Naive thymus-derived CD8-positive, alpha-beta T cell (primary cell): ENCODE results near the gene RAI14. TPM values are rescaled to one million over a fixed set of nuclear protein-coding genes. Genes with fewer than 3 reads are reported as not detected.

Source experiments
- ATAC-seq, 2 donors: fragments of 150-1000 bp; cut with Tn5 transposase in 1 of 2; sonication (Bioruptor Pico), chemical (Tn5 transposase) in 1 of 2; 1 replicate in 1 of 2; 2 replicates in 1 of 2; pipeline ENCODE4 v1.10.0; 2021; ENCODE audit warnings: mild to moderate bottlenecking in 2 of 2, moderate library complexity in 2 of 2
- POLR2A ChIA-PET: fragments of 350-600 bp; sonication (Branson Sonifier 250); formaldehyde crosslinking; loops from one replicate; lab custom pipeline; 2021; ENCODE audit warnings: antibody characterized with exemption; lab: Charles Lee
- DNase-seq, 10 donors: peaks; one replicate each; pipeline versions ENCODE4 v3.0.0 to v3.0.0-alpha.2; 2020 to 2022
- H3K27ac Mint-ChIP-seq, 10 donors: one replicate each; pipeline ENCODE4 v1.8.0; 2020 to 2022; ENCODE audit warnings: mild to moderate bottlenecking in 10 of 10, mixed read lengths in 10 of 10, moderate library complexity in 4 of 10, inconsistent platforms in 1 of 10
- H3K27me3 Mint-ChIP-seq, 5 donors: one replicate each; pipeline ENCODE4 v1.8.0; 2021 to 2022; ENCODE audit warnings: mixed read lengths in 5 of 5
- H3K36me3 Mint-ChIP-seq, 3 donors: one replicate each; pipeline ENCODE4 v1.8.0; 2020 to 2022; ENCODE audit warnings: mixed read lengths in 3 of 3, mild to moderate bottlenecking in 2 of 3, inconsistent platforms in 1 of 3
- H3K4me1 Mint-ChIP-seq, 4 donors: one replicate each; pipeline ENCODE4 v1.8.0; 2021 to 2022; ENCODE audit warnings: mixed read lengths in 4 of 4
- H3K4me3 Mint-ChIP-seq, 10 donors: one replicate each; pipeline ENCODE4 v1.8.0; 2020 to 2022; ENCODE audit warnings: mild to moderate bottlenecking in 10 of 10, mixed read lengths in 10 of 10, moderate library complexity in 6 of 10, inconsistent platforms in 1 of 10
- H3K9me3 Mint-ChIP-seq, 9 donors: one replicate each; pipeline ENCODE4 v1.8.0; 2020 to 2022; ENCODE audit warnings: mixed read lengths in 9 of 9, mild to moderate bottlenecking in 3 of 9, inconsistent platforms in 1 of 9, moderate library complexity in 1 of 9
- polyA plus RNA-seq, 3 donors: library from polyadenylated mRNA; unstranded; fragments of 300-500 nt; fragmentation: Illumina TruSeq; gene quantifications; one replicate each; pipeline ENCODE4 v1.2.3, GENCODE V29; 2021
- total RNA-seq, 8 experiments: library from RNA in 2 of 8; stranded (reverse) in 2 of 8; gene quantifications; one replicate each; pipeline ENCODE4 v1.2.3 and lab custom pipeline; 2021 to 2026

RAI14 gene
- total and polyA plus RNA-seq, 5 experiments from 2014 or later = not detected

DNA sequence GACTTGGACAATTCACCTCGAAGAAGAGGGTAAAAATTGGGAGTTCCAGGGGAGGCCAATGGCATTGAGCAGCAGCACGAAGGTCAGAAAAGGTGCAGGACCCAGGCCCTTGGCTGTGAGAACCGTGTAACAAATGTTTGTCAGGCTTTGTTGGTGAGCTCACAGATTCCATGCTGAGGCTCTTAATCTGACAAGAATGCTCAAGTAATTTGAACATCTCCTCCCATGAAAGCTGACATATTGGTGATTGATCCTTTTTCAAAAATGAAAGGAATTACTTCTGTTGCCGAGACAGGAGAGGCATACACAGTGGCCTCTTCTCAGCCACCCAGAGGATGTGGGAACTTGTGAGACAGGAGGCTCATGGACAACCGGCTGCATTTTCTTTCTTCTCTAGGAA is 11.6 kb downstream of the RAI14 start:
- H3K4me1 Mint-ChIP-seq = no peaks in the 10 kb centered on the region
- peaks cover 0 to 17% (median 5%) of the 10 kb centered on the region in 5 donors for H3K27me3 Mint-ChIP-seq
- H3K36me3 Mint-ChIP-seq = no peaks in the 10 kb centered on the region
- no peak overlapping the region for H3K27ac Mint-ChIP-seq
- no peak overlapping the region for H3K4me3 Mint-ChIP-seq
- no peak for ATAC-seq
- DNase-seq = no peak
- POLR2A ChIA-PET = no interaction called here
- peaks cover 0 to 4% (median 0%) of the 10 kb centered on the region in 9 donors for H3K9me3 Mint-ChIP-seq

DNA sequence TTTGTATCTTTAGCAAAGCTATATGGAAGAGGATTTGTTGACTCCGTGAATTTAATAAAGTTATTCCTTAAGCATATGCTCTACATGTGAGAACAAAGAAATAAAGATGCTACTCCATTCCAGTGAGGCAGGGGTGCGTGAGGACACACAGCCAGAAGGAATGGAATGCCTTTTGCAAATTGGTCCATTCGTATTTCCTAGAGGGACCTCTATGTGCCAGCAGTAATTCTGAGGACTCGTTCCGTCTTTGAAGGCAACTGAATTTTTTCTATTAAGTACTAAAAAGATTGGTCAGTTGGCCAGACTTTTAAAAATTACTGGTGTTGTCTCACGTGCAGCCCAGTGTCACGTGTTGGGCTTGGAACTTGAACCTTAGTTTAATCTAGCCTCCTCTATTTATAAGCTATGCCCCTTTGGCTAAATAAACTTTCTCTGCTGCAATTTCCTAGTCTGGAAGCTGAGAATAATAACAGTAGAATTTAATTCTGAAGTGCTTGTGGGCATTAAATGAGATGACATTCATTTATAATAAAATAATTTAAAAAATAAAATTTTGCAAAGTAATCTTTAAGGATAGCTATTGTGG is 13.9 kb downstream of the RAI14 start:
- Mint-ChIP-seq H3K4me3 (no peak overlapping the region), H3K9me3 (no peaks in the 10 kb centered on the region), H3K4me1 (no peaks in the 10 kb centered on the region), H3K27ac (no peak overlapping the region), H3K27me3 (peaks cover 0 to 8% (median 2%) of the 10 kb centered on the region in 5 donors), H3K36me3 (no peaks in the 10 kb centered on the region)
- DNase-seq (no peak), ATAC-seq (no peak)
- POLR2A ChIA-PET = no interaction called here

DNA sequence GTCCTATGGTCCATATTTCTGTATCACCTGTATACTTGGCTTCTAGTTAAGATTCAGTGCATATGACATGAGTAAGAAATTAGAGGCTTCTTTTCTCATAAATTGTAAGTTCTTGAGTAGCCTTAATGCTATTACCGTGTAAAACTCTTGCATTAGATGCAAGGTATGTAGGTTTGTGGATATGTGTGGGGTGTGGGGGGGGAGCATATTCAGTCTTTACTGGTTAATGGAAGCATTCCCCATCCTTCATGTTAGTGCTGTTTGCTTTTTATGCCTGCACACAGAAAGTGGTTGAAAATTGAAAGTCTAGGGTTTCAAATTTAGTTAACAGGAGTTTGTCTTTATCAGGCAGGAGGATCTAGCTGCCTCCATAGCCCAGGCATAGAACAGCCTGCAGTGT is 16.1 kb downstream of the RAI14 start:
- Mint-ChIP-seq H3K4me3 (no peak overlapping the region), H3K4me1 (no peaks in the 10 kb centered on the region), H3K9me3 (no peaks in the 10 kb centered on the region), H3K27me3 (peaks cover 0 to 4% (median 2%) of the 10 kb centered on the region in 5 donors), H3K36me3 (no peaks in the 10 kb centered on the region), H3K27ac (no peak overlapping the region)
- DNase-seq = no peak
- POLR2A ChIA-PET = no interaction called here
- no peak for ATAC-seq

GRCh38 chr5:34673463-34674125 is 17.5 kb downstream of the RAI14 start:
- Mint-ChIP-seq H3K36me3 (no peaks in the 10 kb centered on the region), H3K4me3 (no peak overlapping the region), H3K27me3 (peaks cover 0 to 5% (median 2%) of the 10 kb centered on the region in 5 donors), H3K9me3 (no peaks in the 10 kb centered on the region), H3K27ac (no peak overlapping the region), H3K4me1 (no peaks in the 10 kb centered on the region)
- POLR2A ChIA-PET = no interaction called here
- ATAC-seq (no peak), DNase-seq (no peak)

DNA sequence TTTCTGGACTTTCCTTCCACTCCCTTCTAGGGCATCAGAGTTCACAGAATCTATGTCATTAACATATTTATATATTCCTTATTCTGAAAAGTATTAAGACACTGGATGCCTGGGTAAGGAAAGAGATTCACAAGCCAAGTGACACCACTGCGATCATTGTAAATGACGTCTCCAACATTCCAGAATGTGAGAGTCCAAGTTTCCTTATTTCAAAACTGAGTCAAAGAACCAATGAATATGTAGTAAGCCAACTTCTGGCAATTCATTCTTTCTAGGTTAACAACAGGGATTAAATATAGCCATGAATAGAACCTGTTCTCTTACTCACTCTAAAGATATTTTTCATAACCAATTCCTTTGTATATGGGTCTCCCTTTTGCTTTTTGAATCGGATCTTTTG is 18.1 kb downstream of the RAI14 start:
- Mint-ChIP-seq H3K9me3 (no peaks in the 10 kb centered on the region), H3K27me3 (peaks cover 0 to 9% (median 2%) of the 10 kb centered on the region in 5 donors), H3K4me1 (no peaks in the 10 kb centered on the region), H3K27ac (no peak overlapping the region), H3K4me3 (no peak overlapping the region), H3K36me3 (no peaks in the 10 kb centered on the region)
- no peak for ATAC-seq
- DNase-seq = no peak
- POLR2A ChIA-PET = no interaction called here

DNA sequence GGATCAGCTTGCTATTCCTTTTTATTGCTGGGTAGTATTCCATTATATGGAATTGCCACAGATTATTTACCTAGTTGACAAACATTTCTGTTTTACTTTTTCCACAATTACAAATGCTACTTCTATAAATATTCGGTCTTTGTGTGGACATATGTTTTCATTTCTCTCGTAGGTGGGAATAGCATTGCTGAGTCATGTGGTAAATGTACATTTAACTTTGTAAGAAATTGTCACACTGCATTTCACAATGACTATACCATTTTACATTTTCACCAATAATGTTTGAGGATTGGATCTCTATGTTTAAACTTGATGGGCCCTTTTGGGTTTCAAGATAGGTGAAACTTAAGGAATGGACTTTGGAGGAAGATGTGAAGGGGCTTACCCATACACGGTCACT is 19.7 kb downstream of the RAI14 start:
- DNase-seq (no peak), ATAC-seq (no peak)
- Mint-ChIP-seq H3K4me1 (no peaks in the 10 kb centered on the region), H3K27ac (no peak overlapping the region), H3K36me3 (no peaks in the 10 kb centered on the region), H3K9me3 (no peaks in the 10 kb centered on the region), H3K27me3 (peaks cover 0 to 7% (median 2%) of the 10 kb centered on the region in 5 donors), H3K4me3 (no peak overlapping the region)
- POLR2A ChIA-PET = no interaction called here

DNA sequence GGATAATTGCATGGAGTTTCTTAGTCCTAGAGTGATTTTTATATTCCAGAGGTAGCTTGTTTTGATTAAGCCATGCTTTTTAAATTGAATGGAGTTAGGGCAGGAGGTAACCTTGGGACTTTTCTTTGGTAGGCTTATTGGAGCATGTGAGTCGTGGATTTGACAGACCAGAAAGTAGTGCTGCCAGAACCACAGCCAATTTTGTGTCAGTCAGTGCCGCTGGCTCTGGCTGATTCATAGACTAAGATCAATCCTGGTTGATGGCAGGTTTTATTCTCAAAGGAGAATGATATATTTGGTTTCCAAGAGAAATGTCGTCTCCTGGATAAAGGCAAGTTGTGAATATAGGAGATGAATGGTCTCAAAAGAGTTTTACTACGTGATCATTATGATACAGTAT is 20.3 kb downstream of the RAI14 start:
- DNase-seq (no peak), ATAC-seq (no peak)
- no peaks in the 10 kb centered on the region for H3K36me3 Mint-ChIP-seq
- H3K27ac Mint-ChIP-seq = no peak overlapping the region
- H3K9me3 Mint-ChIP-seq = no peaks in the 10 kb centered on the region
- no peaks in the 10 kb centered on the region for H3K4me1 Mint-ChIP-seq
- POLR2A ChIA-PET = no interaction called here
- H3K27me3 Mint-ChIP-seq = peaks cover 0 to 10% (median 4%) of the 10 kb centered on the region in 5 donors
- H3K4me3 Mint-ChIP-seq = no peak overlapping the region

DNA sequence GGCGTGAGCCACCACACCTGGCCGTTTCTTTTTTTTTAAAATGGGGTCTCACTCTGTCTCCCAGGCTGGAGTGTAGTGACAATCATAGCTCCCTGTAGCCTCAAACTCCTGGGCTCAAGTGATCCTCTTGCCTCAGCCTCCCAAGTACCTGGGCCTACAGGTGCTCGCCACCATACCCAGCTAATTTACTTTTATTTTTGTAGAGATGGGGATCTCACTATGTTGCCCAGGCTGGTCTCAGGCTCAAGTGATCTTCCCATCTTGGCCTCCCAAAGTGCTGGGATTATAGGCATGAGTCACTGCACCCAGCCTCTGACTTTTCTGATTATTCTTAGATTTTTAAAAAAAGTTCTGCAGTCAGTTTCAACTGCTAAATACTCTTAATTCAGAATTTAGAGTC is 21.3 kb downstream of the RAI14 start:
- Mint-ChIP-seq H3K27me3 (peaks cover 0 to 10% (median 4%) of the 10 kb centered on the region in 5 donors), H3K36me3 (no peaks in the 10 kb centered on the region), H3K4me3 (no peak overlapping the region), H3K4me1 (no peaks in the 10 kb centered on the region), H3K9me3 (no peaks in the 10 kb centered on the region), H3K27ac (no peak overlapping the region)
- POLR2A ChIA-PET = no interaction called here
- DNase-seq (no peak), ATAC-seq (no peak)

DNA sequence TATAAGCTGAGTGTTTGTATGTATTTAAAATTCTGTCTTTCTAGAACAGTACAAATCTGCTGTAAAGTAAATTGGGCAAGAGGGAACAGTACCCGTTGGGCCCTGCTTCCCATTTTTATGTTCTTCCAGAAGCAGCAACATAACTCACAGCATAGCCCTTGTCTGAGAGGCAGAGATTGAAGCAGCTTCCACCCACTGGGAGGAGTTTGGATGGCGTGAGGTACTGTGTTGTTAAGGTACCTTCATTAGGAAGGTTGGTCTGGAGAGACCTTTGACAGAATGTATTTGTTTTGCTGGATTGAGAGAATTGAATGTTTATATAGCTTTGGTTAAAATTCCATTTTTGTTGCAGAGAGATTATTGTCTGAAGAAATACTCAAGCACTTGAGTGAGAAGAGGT is 24.8 kb downstream of the RAI14 start:
- H3K27ac Mint-ChIP-seq = no peak overlapping the region
- ATAC-seq = no peak
- POLR2A ChIA-PET = no interaction called here
- DNase-seq = no peak
- H3K27me3 Mint-ChIP-seq = peaks cover 0 to 12% (median 4%) of the 10 kb centered on the region in 5 donors
- H3K36me3 Mint-ChIP-seq = no peaks in the 10 kb centered on the region
- no peaks in the 10 kb centered on the region for H3K9me3 Mint-ChIP-seq
- no peak overlapping the region for H3K4me3 Mint-ChIP-seq
- H3K4me1 Mint-ChIP-seq = no peaks in the 10 kb centered on the region

GRCh38 chr5:34682926-34683623 is 26.9 kb downstream of the RAI14 start:
- Mint-ChIP-seq H3K4me1 (no peaks in the 10 kb centered on the region), H3K27ac (no peak overlapping the region)

DNA sequence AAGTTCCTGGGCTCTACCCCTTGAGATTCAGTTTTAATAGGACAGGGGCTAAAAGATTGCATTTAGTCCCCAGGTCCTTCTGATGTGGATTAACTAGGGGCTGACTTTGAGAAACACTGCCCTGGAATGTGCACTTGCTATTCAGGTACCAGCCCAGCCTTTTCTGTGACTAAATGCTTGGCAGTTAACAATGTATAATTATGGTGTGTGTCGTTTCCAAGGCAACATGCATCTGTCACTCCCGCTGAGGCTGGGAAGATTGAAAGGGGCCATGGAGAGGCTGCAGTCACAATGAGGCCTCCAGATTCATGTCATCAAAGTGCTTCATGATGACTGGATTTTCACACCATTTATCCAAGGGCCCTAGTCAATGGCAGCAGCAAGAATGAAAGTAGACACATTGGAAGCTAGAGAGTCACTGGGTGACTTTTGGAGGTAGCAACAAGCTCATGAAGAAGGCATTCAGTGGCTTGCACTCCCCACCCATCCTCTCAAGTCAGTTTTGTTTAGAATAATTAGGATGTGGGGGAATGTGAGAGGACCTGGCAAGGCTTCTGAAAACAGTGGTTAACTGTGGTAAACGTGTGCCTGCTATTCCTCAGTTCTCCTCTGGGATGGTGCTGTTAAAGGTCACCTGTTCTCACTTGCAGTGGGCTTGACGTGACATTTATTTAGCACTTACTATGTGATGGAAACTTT is 28.3 kb downstream of the RAI14 start:
- peaks cover 0 to 11% (median 6%) of the 10 kb centered on the region in 5 donors for H3K27me3 Mint-ChIP-seq
- H3K4me3 Mint-ChIP-seq = no peak overlapping the region
- H3K9me3 Mint-ChIP-seq = no peaks in the 10 kb centered on the region
- no peak for DNase-seq
- no peak for ATAC-seq
- H3K4me1 Mint-ChIP-seq = no peaks in the 10 kb centered on the region
- H3K36me3 Mint-ChIP-seq = no peaks in the 10 kb centered on the region
- no peak overlapping the region for H3K27ac Mint-ChIP-seq
- POLR2A ChIA-PET = no interaction called here

More at GRCh38 chr5:34682926-34683623, 26.9 kb downstream of the RAI14 start:
- ATAC-seq (no peak), DNase-seq (no peak)
- peaks cover 0 to 13% (median 6%) of the 10 kb centered on the region in 5 donors for H3K27me3 Mint-ChIP-seq
- POLR2A ChIA-PET = no interaction called here
- H3K9me3 Mint-ChIP-seq = no peaks in the 10 kb centered on the region
- no peaks in the 10 kb centered on the region for H3K36me3 Mint-ChIP-seq
- no peak overlapping the region for H3K4me3 Mint-ChIP-seq

GRCh38 chr5:34684980-34685352 is 28.8 kb downstream of the RAI14 start:
- no peak overlapping the region for H3K27ac Mint-ChIP-seq
- no peak for ATAC-seq
- no peaks in the 10 kb centered on the region for H3K36me3 Mint-ChIP-seq
- no peaks in the 10 kb centered on the region for H3K4me1 Mint-ChIP-seq
- H3K9me3 Mint-ChIP-seq = no peaks in the 10 kb centered on the region
- DNase-seq = no peak
- H3K27me3 Mint-ChIP-seq = peaks cover 0 to 11% (median 6%) of the 10 kb centered on the region in 5 donors
- no peak overlapping the region for H3K4me3 Mint-ChIP-seq
- POLR2A ChIA-PET = no interaction called here
